A673 (cell line): Measurements from ENCODE around the gene RPL13A. TPM values are rescaled to one million over a fixed set of nuclear protein-coding genes. Genes with fewer than 3 reads are reported as not detected.

ENCODE experiments used
- BruUV-seq: library from RNA; stranded (reverse); fragments of 400-500 nt; replicated peaks from 2 replicates; lab custom pipeline; 2021; lab: Mats Ljungman, UMichigan
- CTCF ChIA-PET: fragments of 300-600 bp; sonication (Branson Sonifier 250); formaldehyde crosslinking; loops from one replicate; lab custom pipeline; 2022; ENCODE audit warnings: antibody characterized with exemption; lab: Charles Lee
- POLR2A ChIA-PET: fragments of 300-600 bp; sonication (Branson Sonifier 250); formaldehyde crosslinking; loops from one replicate; lab custom pipeline; 2022; ENCODE audit warnings: antibody characterized with exemption; ENCODE audit not compliant: low non-redundant PET; lab: Charles Lee
- DNase-seq: peaks from one replicate; pipeline ENCODE4 v3.0.0-alpha.2; 2015; ENCODE audit warnings: low spot score
- H3K27ac ChIP-seq: fragments of 200-600 bp; sonication (generic); 2 replicates; pipeline ENCODE4 v1.5.1; 2016; ENCODE audit warnings: mixed run types, low read depth, mild to moderate bottlenecking, mixed read lengths, antibody characterized with exemption, low read length; ENCODE audit not compliant: poor library complexity, severe bottlenecking
- H3K27me3 ChIP-seq: fragments of 200-600 bp; sonication (generic); replicated peaks from 2 replicates; pipeline ENCODE4 v1.6.1; 2017; ENCODE audit warnings: mixed run types, low read depth, mild to moderate bottlenecking, mixed read lengths, antibody characterized with exemption, low read length; ENCODE audit not compliant: insufficient read depth, poor library complexity
- H3K36me3 ChIP-seq: fragments of 200-600 bp; sonication (generic); 2 replicates; pipeline ENCODE4 v1.6.1; 2016; ENCODE audit warnings: mixed run types, mild to moderate bottlenecking, mixed read lengths, antibody characterized with exemption, low read length; ENCODE audit not compliant: insufficient read depth, poor library complexity, severe bottlenecking
- H3K4me1 ChIP-seq: fragments of 200-600 bp; sonication (generic); 2 replicates; pipeline ENCODE4 v1.6.1; 2017; ENCODE audit warnings: mixed run types, mild to moderate bottlenecking, mixed read lengths, antibody characterized with exemption, low read length; ENCODE audit not compliant: insufficient read depth, poor library complexity, severe bottlenecking
- H3K4me3 ChIP-seq: fragments of 200-600 bp; sonication (generic); 2 replicates; pipeline ENCODE4 v1.5.1; 2016; ENCODE audit warnings: low read depth, mixed run types, mild to moderate bottlenecking, mixed read lengths, low read length; ENCODE audit not compliant: poor library complexity, severe bottlenecking
- H3K9me3 ChIP-seq: fragments of 200-600 bp; sonication (generic); 2 replicates; pipeline ENCODE4 v1.6.1; 2016; ENCODE audit warnings: mixed run types, low read depth, mild to moderate bottlenecking, mixed read lengths, antibody characterized with exemption, low read length; ENCODE audit not compliant: poor library complexity, severe bottlenecking
- EZH2 ChIP-seq: fragments of 200-600 bp; sonication (generic); IDR thresholded peaks from 2 replicates; pipeline ENCODE4 v1.6.1; 2017; ENCODE audit warnings: borderline replicate concordance, low read depth, mild to moderate bottlenecking, mixed read lengths, antibody characterized with exemption, low read length; ENCODE audit not compliant: poor library complexity, severe bottlenecking
- intact Hi-C: fragments of 100-400 bp; cut with micrococcal nuclease; formaldehyde crosslinking; loops from one replicate; pipeline ENCODE4 v1.10.0; 2022; ENCODE audit not compliant: unreplicated experiment
- microRNA-seq: library from miRNA; unstranded; fragments of <30 nt; microRNA quantifications from one replicate; pipeline ENCODE4 v1.2.0, GENCODE V29; 2021
- total RNA-seq: library from RNA; stranded (reverse); gene quantifications from 2 replicates; pipeline ENCODE4 v1.2.3, GENCODE V29; 2021
- TF ChIP-seq, protein P1 (sequence below): fragments of 300-800, 200-600 bp; sonication (generic); conservative IDR thresholded peaks from 2 replicates; pipeline ENCODE4 v1.5.1; 2017; ENCODE audit warnings: low read depth, mild to moderate bottlenecking, antibody characterized with exemption, low read length, moderate library complexity, mixed read lengths

The RPL13A gene
- total RNA-seq, 1 experiment from 2014 or later, result 2,390 TPM

DNA sequence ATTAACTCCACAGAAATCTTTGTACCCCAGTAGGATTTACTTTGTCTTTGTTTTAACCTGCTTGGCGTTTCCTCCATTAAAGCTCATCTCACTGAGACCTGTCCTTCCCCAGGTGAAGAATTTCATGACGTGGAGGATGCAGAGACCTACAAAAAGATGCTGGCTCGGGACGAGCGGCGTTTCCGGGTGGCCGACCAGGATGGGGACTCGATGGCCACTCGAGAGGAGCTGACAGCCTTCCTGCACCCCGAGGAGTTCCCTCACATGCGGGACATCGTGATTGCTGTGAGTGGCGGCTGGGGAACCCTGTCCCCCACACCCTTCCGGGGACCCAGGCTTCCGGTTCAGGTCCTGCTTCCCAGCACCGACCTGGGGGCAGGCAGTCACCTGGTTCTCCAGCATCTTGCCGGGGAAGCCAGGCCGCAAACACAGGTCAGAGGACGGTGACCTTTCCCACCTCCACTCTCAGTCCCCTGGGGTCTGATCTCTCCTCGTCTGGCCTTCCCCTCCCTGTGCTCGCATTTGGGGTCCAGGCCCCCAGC is 49.6 kb downstream of the RPL13A start:
- POLR2A ChIA-PET, result no interaction called here
- no peak for TF ChIP-seq EZH2
- TF ChIP-seq, protein P1, sequence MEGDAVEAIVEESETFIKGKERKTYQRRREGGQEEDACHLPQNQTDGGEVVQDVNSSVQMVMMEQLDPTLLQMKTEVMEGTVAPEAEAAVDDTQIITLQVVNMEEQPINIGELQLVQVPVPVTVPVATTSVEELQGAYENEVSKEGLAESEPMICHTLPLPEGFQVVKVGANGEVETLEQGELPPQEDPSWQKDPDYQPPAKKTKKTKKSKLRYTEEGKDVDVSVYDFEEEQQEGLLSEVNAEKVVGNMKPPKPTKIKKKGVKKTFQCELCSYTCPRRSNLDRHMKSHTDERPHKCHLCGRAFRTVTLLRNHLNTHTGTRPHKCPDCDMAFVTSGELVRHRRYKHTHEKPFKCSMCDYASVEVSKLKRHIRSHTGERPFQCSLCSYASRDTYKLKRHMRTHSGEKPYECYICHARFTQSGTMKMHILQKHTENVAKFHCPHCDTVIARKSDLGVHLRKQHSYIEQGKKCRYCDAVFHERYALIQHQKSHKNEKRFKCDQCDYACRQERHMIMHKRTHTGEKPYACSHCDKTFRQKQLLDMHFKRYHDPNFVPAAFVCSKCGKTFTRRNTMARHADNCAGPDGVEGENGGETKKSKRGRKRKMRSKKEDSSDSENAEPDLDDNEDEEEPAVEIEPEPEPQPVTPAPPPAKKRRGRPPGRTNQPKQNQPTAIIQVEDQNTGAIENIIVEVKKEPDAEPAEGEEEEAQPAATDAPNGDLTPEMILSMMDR, result no peak

DNA sequence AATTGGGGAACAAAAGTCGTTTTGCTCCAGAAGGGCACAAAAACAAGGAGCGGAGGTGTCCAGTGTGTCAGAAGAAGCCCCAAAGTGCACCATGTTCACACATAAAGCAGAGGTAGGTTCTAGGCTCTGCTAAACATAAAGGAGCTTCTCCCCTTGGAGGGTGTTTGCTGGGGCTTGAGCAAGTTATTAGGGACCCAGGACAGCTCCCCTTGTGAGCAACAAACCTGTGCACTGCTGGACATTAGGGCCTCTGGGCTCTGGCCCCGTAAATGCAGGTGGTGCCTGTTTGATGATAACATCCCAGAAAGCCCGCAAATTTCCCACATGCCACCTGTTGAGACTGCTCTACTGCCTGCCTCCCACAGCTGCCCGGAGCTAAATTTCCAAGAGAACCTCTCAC is 51.2 kb downstream of the RPL13A start:
- peaks cover 3% of the 10 kb centered on the region for H3K4me1 ChIP-seq
- no peaks in the 10 kb centered on the region for H3K27me3 ChIP-seq
- no peaks in the 10 kb centered on the region for H3K9me3 ChIP-seq
- ChIA-PET POLR2A (no interaction called here), CTCF (interaction anchor here (0.7 kb wide), 1 partner anchor 223 kb away, joined by 3 read pairs; no protein-coding TSS in a partner anchor)
- BruUV-seq, result no TSS peak
- no peak for TF ChIP-seq EZH2
- TF ChIP-seq, protein P1, result no peak
- H3K4me3 ChIP-seq, result no peak overlapping the region
- intact Hi-C loops, result no loop called here
- peaks cover 77% of the 10 kb centered on the region for H3K36me3 ChIP-seq
- H3K27ac ChIP-seq, result no peak overlapping the region
- DNase-seq, result no peak

More for the DNA sequence above, 49.6 kb downstream of the RPL13A start:
- intact Hi-C loops, result no loop called here
- no TSS peak for BruUV-seq
- CTCF ChIA-PET, result no interaction called here
- Histone ChIP-seq H3K27ac (no peak overlapping the region), H3K9me3 (no peaks in the 10 kb centered on the region), H3K27me3 (no peaks in the 10 kb centered on the region), H3K4me1 (peaks cover 13% of the 10 kb centered on the region), H3K4me3 (no peak overlapping the region), H3K36me3 (peaks cover 76% of the 10 kb centered on the region)
- no peak for DNase-seq

DNA sequence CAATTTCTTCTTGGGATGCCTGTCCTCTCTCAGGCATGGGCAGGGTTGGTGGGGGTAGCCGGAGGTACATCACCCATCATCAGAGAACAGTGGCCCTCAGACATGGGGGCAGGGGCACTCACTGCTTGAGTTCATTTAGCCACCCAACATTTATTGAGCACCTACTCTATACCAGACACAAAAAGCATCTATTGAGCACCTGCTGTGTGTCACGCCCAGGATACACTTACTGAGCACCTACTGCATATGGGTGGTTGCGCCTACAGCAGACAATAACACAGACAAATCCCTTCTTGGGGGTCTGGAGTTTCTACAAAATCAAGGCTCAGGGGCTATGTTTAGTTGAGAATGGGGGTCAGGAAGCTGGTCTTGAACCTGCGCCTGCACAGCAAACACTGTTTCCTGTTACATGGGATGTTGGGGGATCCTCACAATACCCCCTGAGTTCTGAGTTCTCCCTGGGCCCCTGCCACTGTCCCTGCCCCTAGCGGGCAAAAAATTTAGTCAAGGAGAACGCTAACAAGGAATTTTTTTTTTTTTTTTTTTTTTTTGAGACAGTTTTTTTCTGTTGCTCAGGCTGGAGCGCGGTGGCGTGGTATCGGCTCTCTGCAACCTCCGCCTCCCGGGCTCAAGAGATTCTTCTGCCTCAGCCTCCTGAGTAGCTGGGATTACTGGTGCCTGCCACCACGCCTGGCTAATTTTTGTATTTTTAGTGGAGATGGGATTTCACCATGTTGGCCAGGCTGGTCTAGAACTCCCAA is 52.0 kb downstream of the RPL13A start:
- DNase-seq, result no peak
- POLR2A ChIA-PET, result no interaction called here
- Histone ChIP-seq H3K9me3 (no peaks in the 10 kb centered on the region), H3K36me3 (peaks cover 76% of the 10 kb centered on the region), H3K4me3 (no peak overlapping the region), H3K27ac (no peak overlapping the region), H3K27me3 (no peaks in the 10 kb centered on the region), H3K4me1 (no peaks in the 10 kb centered on the region)
- TF ChIP-seq, protein P1, result no peak
- no peak for TF ChIP-seq EZH2
- CTCF ChIA-PET, result no interaction called here
- intact Hi-C loops, result no loop called here
- no TSS peak for BruUV-seq

Small RNAs within 50 kb of the gene (microRNA-seq; reads per million reads assigned to microRNA genes)
- 38.3 reads per million, percentile 53 among the genes with 10 or more reads in this experiment for gene MIR150

Other genes starting within 250 kb of the RPL13A start
- gene SLC6A16, start 162.4 kb upstream of the RPL13A start, total RNA-seq, result 3.7 and 4.4 TPM in 2 replicates
- not detected in 2 replicates for gene CD37, start 152.2 kb upstream of the RPL13A start, total RNA-seq
- gene TEAD2, start 125.2 kb upstream of the RPL13A start, total RNA-seq, result 121 and 125 TPM in 2 replicates
- gene DKKL1, start 123.7 kb upstream of the RPL13A start, total RNA-seq, result 1.2 and 1.6 TPM in 2 replicates
- 0.37 TPM in 1 of 2 replicates, not detected in the other for gene KASH5, start 99.4 kb upstream of the RPL13A start, total RNA-seq
- not detected in 2 replicates for gene PTH2, start 64.2 kb upstream of the RPL13A start, total RNA-seq
- gene GFY, start 62.2 kb upstream of the RPL13A start, total RNA-seq, result not detected in 2 replicates
- 1.7 and 1.8 TPM in 2 replicates for gene SLC17A7, start 46.1 kb upstream of the RPL13A start, total RNA-seq
- 122 and 131 TPM in 2 replicates for gene PIH1D1, start 35.8 kb upstream of the RPL13A start, total RNA-seq
- gene ALDH16A1, start 34.4 kb upstream of the RPL13A start, total RNA-seq, result 22.6 and 23.2 TPM in 2 replicates
- gene FLT3LG, start 13.4 kb upstream of the RPL13A start, total RNA-seq, result 6.5 and 6.9 TPM in 2 replicates
- gene RPS11, start 8.8 kb downstream of the RPL13A start, total RNA-seq, result 2,088 and 2,093 TPM in 2 replicates
- gene FCGRT, start 25.1 kb downstream of the RPL13A start, total RNA-seq, result 396 and 482 TPM in 2 replicates
- gene RCN3, start 40.4 kb downstream of the RPL13A start, total RNA-seq, result 82.9 and 95.3 TPM in 2 replicates
- 169 and 178 TPM in 2 replicates for gene NOSIP, start 92.9 kb downstream of the RPL13A start, total RNA-seq
- 1.5 and 1.9 TPM in 2 replicates for gene PRRG2, start 93.7 kb downstream of the RPL13A start, total RNA-seq
- gene PRR12, start 103.6 kb downstream of the RPL13A start, total RNA-seq, result 51.4 and 54.0 TPM in 2 replicates
- gene RRAS, start 152.5 kb downstream of the RPL13A start, total RNA-seq, result 27.6 and 32.4 TPM in 2 replicates
- 92.7 and 98.2 TPM in 2 replicates for gene SCAF1, start 154.6 kb downstream of the RPL13A start, total RNA-seq
- gene IRF3, start 178.2 kb downstream of the RPL13A start, total RNA-seq, result 81.7 and 88.0 TPM in 2 replicates
- gene BCL2L12, start 178.3 kb downstream of the RPL13A start, total RNA-seq, result 97.4 and 99.1 TPM in 2 replicates
- 523 and 536 TPM in 2 replicates for gene PRMT1, start 189.7 kb downstream of the RPL13A start, total RNA-seq
- 4.3 TPM in 2 replicates for gene ADM5, start 202.0 kb downstream of the RPL13A start, total RNA-seq
- gene CPT1C, start 203.5 kb downstream of the RPL13A start, total RNA-seq, result 23.3 and 30.0 TPM in 2 replicates